HG03025 (cell line): ENCODE data around the gene GRIK3.

ENCODE experiments used
- ATAC-seq: cut with Tn5 transposase; IDR thresholded peaks from one replicate; pipeline ENCODE4 v1.9.1; 2021; ENCODE audit warnings: mild to moderate bottlenecking, moderate library complexity; ENCODE audit not compliant: unreplicated experiment, low FRiP score

Gene GRIK3

DNA sequence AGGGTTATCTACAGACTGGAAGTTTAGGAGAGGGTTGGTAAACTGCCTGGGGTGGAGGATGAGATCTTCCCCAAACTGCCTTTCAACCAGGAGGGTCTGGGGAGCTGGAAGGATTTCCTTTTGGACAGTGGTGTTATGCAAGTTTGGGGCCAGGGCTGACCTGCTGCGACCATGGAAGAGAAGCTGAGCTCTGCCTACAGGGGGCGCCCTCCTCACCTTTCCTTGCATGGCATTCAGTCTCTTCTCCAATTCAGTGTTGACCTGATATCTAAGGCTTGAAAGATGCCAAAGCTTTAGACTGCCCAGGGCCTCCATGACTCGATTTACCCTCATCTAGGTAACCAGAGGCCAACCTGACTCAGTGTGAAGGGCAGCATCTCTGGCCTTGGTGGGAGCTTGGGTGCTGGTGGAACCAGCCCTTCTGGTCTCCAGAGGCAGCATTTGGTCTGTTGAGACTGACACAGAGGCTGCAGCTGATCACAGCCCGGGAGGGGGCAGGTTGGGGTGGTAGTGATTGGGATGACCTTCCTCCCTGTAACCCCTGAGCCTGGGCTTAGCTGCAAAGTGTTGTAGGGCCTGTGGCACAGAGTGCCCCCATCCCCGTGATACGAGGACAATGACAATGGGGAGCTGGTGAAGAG lies 170.0 kb downstream of the GRIK3 start:
- no peak for ATAC-seq

DNA sequence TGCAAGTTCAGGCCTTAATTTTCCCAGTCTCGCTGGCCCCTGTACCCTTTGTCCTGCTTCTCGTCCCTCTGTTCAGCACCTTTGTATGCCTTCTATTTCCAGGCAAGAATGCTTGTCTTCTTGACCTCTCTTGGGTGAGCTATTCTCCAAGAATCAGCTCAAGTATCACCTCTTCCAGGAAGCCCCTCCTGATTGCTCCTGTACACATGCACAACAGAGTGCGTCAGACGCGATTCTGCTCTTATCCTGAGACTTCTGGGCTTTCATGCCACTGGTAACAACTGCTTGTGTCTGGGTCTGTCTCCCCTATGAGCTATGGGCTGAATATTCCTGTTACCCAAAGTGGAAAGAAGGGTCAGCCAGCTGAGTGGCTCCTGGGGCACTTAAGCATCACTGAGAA lies 170.8 kb downstream of the GRIK3 start:
- ATAC-seq = no peak

DNA sequence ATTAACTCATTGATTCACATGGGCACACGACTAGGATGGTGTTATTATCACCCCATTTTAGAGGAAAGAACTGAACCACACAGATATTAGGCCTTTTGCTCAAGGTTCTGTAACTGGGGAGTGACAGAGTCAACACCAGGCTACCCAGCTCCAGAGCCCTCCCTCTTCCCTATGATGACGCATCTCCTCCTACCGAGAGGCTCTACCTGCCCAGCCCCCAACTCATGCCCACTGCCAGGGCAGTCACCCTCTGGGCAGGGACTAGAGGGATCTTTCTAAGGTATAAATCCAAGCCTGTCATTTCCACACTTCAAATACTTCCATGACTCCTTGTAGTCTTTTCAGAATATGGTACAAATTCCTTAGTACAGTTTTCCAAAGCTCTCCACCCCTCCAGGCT lies 171.3 kb downstream of the GRIK3 start:
- ATAC-seq = no peak

- no peak for ATAC-seq
Measured at GRCh38 chr1:36861375-36861774, 172.9 kb downstream of the GRIK3 start.

DNA sequence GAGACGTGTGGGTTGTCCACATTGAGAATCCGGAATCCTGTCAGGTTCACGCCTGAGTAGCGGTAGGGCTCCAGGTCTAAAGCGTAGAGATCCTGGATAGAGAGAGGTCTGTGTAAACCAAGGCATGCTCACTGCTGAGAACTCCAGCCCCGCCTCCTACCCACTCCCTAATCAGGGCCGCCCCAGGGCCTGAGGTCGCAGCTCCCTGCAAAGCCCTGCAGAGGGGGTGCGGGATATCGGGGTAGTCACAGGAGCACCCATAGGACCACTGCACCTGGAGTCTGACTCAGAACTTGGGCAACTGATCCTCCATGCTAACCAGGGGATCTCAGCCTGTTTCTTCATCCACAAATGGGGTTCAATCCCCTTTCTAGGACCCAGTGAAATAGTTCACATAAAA lies 174.4 kb downstream of the GRIK3 start:
- ATAC-seq = no peak

DNA sequence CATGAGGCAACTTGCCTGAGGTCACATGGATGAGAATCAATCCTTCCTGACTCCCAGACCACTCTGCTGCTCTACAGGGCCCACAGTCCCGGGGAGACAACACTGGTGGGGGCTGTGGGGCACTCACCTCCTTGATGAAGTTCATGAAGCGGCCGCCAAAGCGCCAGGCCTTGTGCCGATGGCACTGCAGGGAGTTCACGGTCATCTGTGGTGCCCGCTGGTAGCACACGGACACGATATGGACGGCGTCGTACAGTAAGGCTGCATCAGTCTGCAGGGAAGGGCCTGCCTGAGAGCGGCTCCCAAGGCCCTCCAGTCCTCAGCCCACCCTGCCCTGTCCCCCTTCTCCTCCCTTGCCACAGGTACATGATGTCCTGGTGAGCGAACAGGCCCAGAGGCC lies 175.3 kb downstream of the GRIK3 start:
- no peak for ATAC-seq

DNA sequence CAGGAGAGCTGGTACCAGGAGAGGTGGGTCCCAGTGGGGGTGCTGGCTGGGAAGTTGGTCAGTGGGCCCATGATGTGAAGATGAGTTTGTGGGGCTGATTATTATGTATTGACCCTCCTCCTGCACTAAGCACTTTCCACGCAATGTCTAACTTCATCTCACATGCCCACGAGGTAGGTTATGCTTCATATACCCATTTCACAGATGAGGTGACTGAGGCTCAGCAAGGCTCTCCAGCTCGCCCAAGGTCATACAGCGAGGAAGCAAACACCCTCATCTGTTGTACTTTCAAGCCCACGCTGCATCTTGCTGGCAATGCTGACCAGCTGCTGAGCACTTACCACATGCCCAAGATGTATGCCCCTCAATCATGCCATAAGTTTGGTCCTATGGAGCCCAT lies 175.8 kb downstream of the GRIK3 start:
- no peak for ATAC-seq

DNA sequence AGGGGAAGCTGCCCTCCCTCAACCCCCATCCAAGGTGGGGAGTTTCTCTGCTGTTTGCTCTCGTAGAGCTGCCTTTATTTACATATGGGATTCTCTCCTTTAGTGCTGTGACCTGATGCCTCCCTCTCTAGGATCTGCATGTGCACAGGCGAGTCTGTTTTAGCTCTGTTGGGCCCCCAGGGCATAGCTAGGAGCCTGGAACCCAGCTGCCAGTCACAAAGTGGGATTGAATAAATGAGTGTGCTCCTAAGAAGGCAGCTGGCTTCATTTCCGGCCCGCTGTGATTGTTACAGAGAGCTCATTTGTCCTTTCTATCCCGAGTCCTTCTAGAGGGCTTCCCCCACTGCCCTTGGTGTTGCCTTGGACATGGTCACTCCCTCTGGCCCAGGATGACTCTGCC lies 176.6 kb downstream of the GRIK3 start:
- no peak for ATAC-seq

GRCh38 chr1:36855699-36856494 lies 178.4 kb downstream of the GRIK3 start:
- ATAC-seq = no peak

GRCh38 chr1:36853638-36854037 lies 180.7 kb downstream of the GRIK3 start:
- ATAC-seq = no peak

DNA sequence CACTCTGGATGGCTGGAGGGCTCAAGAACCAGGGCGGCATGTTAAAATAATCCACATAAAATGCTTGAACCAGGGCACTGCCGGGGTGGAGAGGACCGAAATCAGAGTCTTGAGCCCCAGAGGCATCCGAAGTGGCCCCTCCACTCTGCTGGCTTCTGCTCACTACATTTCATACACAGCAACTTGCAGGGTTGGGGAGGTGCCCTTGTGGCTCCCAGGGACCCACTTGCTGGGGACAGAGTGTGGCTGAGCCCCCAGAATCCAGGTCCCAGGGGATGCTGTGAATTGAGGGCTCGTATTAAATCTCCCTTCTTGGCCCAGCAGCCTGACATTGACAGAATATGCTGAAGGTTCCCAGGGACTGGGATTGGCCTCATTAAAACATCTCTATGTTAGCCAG lies 181.7 kb downstream of the GRIK3 start:
- ATAC-seq = no peak

- no peak for ATAC-seq
Measured at GRCh38 chr1:36851595-36851994, 182.7 kb downstream of the GRIK3 start.

- no peak for ATAC-seq
Measured at GRCh38 chr1:36851087-36851486, 183.2 kb downstream of the GRIK3 start.

DNA sequence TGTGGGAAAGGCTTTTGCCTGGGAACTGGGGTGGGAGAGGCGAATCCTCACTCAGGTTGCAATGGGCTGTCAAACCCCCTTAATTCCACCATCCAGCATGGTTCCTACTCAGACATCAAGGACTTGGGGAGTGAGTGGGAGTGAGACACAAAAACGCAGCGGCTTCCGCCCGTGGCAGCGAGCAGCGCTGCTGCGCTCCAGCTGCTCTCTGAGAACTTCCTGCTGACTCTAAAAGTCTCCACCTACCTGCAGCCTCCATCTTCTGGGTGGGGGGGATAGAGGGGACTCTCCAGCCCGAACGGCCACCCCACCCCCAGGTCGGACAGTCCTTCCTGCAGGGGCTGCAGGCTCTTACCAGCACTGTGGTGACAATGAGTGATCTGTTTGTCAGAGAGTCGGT lies 184.4 kb downstream of the GRIK3 start:
- no peak for ATAC-seq

- no peak for ATAC-seq
Measured at GRCh38 chr1:36847761-36848160, 186.6 kb downstream of the GRIK3 start.

DNA sequence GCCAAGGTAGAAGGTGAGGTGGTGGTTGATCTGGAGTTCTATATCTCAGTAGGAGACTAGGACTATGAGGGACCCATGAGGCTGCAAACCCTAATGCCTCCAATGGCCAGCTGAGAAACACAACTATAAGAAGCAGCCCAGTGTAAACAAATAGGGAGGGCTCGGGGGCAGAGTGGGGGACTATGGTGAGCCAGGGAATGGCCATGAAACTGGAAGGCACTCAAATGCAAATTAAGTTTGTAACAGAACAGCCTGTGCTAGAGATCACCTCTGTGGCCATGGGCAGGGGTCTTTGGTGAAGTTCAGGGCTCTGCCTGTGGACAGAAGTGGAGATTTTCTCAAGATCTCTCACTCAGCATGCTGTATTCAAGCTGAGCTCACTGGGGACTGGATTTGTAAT lies 187.1 kb downstream of the GRIK3 start:
- no peak for ATAC-seq

GRCh38 chr1:36846357-36846756 lies 188.0 kb downstream of the GRIK3 start:
- ATAC-seq = no peak

DNA sequence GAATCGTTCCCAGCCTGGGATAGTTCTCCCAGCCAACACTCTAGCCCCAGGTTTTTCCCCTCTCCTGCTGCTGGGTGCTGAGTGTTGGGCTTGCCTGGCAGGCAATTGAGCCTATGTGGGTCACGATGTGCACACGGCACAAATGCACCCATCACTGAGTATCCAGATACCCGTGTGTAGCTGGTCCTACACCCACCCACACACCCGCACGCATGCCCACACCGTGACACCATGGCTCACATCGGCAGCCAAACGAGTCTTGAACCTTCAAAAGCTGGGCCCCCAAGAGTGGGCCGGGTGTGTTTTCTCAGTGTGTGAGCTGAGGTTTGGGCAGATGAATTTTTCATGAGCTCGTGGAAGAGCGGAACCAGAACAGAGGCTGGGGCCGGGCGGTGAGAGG lies 188.5 kb downstream of the GRIK3 start:
- no peak for ATAC-seq

DNA sequence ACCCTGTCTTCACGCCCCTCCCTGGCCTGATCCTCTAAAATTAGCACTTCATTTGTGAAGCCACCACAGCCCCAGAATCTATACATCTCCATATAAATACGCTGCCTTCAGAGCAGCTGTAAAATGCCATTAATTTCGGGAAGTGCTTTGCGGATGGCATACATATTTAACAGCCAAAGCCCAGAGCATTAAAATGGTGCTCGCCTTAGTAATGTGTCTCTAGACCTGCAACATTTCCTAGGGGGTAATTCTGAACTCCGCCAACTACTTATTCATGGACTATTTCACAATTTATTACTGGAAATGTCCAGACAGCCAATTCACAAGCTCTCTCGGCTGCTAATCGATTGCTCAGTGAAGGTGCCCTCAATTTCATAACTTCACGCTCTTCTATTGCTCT lies 189.4 kb downstream of the GRIK3 start:
- no peak for ATAC-seq

DNA sequence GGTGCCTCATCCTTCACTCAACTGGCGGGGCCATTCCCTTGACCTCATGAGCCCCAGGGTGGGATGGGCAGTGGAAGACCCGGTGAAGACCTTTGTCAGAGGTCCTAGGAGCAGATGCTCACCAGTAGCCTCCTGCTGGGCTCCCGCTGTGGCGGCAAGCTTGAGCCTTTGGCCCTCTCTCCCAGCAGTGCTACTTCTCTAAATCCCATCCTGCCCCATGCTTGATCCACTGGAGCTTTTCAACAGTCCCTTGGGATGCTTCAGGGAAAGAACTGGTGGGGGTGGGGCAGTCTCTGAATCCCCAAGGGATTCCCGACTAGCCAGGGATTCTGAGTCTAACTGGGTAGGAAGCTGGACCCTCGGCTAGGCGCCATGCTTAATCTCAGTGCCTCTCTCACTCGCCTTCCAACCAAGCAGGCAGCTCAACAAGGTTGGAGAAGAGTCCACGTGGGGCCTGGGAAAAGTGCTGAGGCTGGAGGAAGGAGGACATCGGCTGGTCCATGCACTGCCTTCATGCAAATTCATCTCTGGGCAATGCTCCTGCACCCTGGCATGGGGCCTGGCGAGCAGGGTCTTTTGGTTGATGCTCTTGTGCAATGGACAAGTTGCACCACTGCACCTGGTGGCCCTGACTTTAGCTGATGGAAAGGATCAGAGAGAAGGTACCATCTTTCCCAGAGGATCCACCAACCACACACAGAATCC lies 190.3 kb downstream of the GRIK3 start:
- ATAC-seq = no peak

GRCh38 chr1:36843027-36843426 lies 191.3 kb downstream of the GRIK3 start:
- ATAC-seq = no peak

GRCh38 chr1:36842448-36842847 lies 191.9 kb downstream of the GRIK3 start:
- ATAC-seq = no peak
